ENCODE results near the gene DIAPH3.
A peak's percentile ranks its signal among the peaks of the same experiment; 100 is the strongest.
"Not testable (repeated sequence)": the region's sequence is repeated elsewhere in the genome, so short reads cannot be mapped to it uniquely, and the experiment has no call there.

DIAPH3 gene

GRCh38 chr13:60163478-60164233 is at the start of gene DIAPH3:
TSS of gene DIAPH3 (minus strand) at chr13:60163928. CDS start at chr13:60163766, 162 bp downstream.
- H3K4me3 ChIP-seq (ENCODE audit: low read depth, low read length): peak within 1 kb of the TSS; percentile 93
- peak; percentile 80 for DNase-seq (ENCODE audit: low read depth)

GRCh38 chr13:60213236-60213744 is 49.6 kb upstream of the DIAPH3 start:
- DNase-seq (ENCODE audit: low read depth): no peak
- H3K4me3 ChIP-seq (ENCODE audit: low read depth, low read length): no peak overlapping the region

- no peak overlapping the region for H3K4me3 ChIP-seq (ENCODE audit: low read depth, low read length)
- DNase-seq (ENCODE audit: low read depth): no peak
Observed at GRCh38 chr13:60211548-60211947, 47.8 kb upstream of the DIAPH3 start.

- DNase-seq (ENCODE audit: low read depth): no peak
- H3K4me3 ChIP-seq (ENCODE audit: low read depth, low read length): no peak overlapping the region
Observed at GRCh38 chr13:60210510-60211330, 47.0 kb upstream of the DIAPH3 start.

- not testable (repeated sequence) for DNase-seq (ENCODE audit: low read depth); H3K4me3 ChIP-seq (ENCODE audit: low read depth, low read length)
Observed at GRCh38 chr13:60205499-60205898, 41.8 kb upstream of the DIAPH3 start.

GRCh38 chr13:60201286-60201685 is 37.6 kb upstream of the DIAPH3 start:
- no peak for DNase-seq (ENCODE audit: low read depth)

GRCh38 chr13:60195893-60196292 is 32.2 kb upstream of the DIAPH3 start:
- not testable (repeated sequence) for H3K4me3 ChIP-seq (ENCODE audit: low read depth, low read length)

More at GRCh38 chr13:60201286-60201685, 37.6 kb upstream of the DIAPH3 start:
- H3K4me3 ChIP-seq (ENCODE audit: low read depth, low read length): no peak overlapping the region

GRCh38 chr13:60182907-60183306 is 19.2 kb upstream of the DIAPH3 start:
- H3K4me3 ChIP-seq (ENCODE audit: low read depth, low read length): no peak overlapping the region
- no peak for DNase-seq (ENCODE audit: low read depth)

More at GRCh38 chr13:60195893-60196292, 32.2 kb upstream of the DIAPH3 start:
- DNase-seq (ENCODE audit: low read depth): not testable (repeated sequence)

- no peak overlapping the region for H3K4me3 ChIP-seq (ENCODE audit: low read depth, low read length)
- DNase-seq (ENCODE audit: low read depth): no peak
Observed at GRCh38 chr13:60178327-60178726, 14.6 kb upstream of the DIAPH3 start.

- DNase-seq (ENCODE audit: low read depth): no peak
- no peak overlapping the region for H3K4me3 ChIP-seq (ENCODE audit: low read depth, low read length)
Observed at GRCh38 chr13:60175571-60175970, 11.8 kb upstream of the DIAPH3 start.

- no peak for DNase-seq (ENCODE audit: low read depth)
- H3K4me3 ChIP-seq (ENCODE audit: low read depth, low read length): no peak overlapping the region
Observed at GRCh38 chr13:60174113-60174512, 10.4 kb upstream of the DIAPH3 start.

GRCh38 chr13:60172111-60172510 is 8.4 kb upstream of the DIAPH3 start:
- no peak for DNase-seq (ENCODE audit: low read depth)
- no peak overlapping the region for H3K4me3 ChIP-seq (ENCODE audit: low read depth, low read length)

GRCh38 chr13:60170414-60170813 is 6.7 kb upstream of the DIAPH3 start:
- DNase-seq (ENCODE audit: low read depth): no peak
- no peak overlapping the region for H3K4me3 ChIP-seq (ENCODE audit: low read depth, low read length)

GRCh38 chr13:60169239-60170031 is 5.7 kb upstream of the DIAPH3 start:
- H3K4me3 ChIP-seq (ENCODE audit: low read depth, low read length): no peak overlapping the region
- DNase-seq (ENCODE audit: low read depth): no peak

- no peak overlapping the region for H3K4me3 ChIP-seq (ENCODE audit: low read depth, low read length)
- no peak for DNase-seq (ENCODE audit: low read depth)
Observed at GRCh38 chr13:60167121-60167520, 3.4 kb upstream of the DIAPH3 start.

- H3K4me3 ChIP-seq (ENCODE audit: low read depth, low read length): no peak overlapping the region
- no peak for DNase-seq (ENCODE audit: low read depth)
Observed at GRCh38 chr13:60165391-60166099, 1.8 kb upstream of the DIAPH3 start.

GRCh38 chr13:60164234-60164889 is 634 bp upstream of the DIAPH3 start:
- DNase-seq (ENCODE audit: low read depth): no peak
- H3K4me3 ChIP-seq (ENCODE audit: low read depth, low read length): peak overlapping the region; percentile 93

- DNase-seq (ENCODE audit: low read depth): no peak
- H3K4me3 ChIP-seq (ENCODE audit: low read depth, low read length): no peak overlapping the region
Observed at GRCh38 chr13:60162096-60162495, 1.6 kb downstream of the DIAPH3 start.

All from skeletal muscle cell (primary cell).